Measurements from ENCODE around the gene SALL1.

SALL1 gene

GRCh38 chr16:51144203-51144602 lies 6.9 kb downstream of the SALL1 start:
- Histone ChIP-seq H4K20me1 (ENCODE audit: insufficient read depth, low read length) (no peaks in the 10 kb centered on the region), H3K27ac (ENCODE audit: low read length) (no peak overlapping the region), H3K36me3 (replicated peaks; ENCODE audit: low read depth, low read length) (no peaks in the 10 kb centered on the region), H2AFZ (ENCODE audit: low read depth, low read length) (no peak overlapping the region), H3K79me2 (ENCODE audit: low read length) (no peaks in the 10 kb centered on the region), H3K9ac (ENCODE audit: low read length) (no peak overlapping the region), H3K4me1 (ENCODE audit: low read length) (no peaks in the 10 kb centered on the region), H3K4me3 (ENCODE audit: low read length) (no peak overlapping the region), H3K4me2 (ENCODE audit: low read length) (no peak overlapping the region), H3K9me3 (ENCODE audit: insufficient read depth, low read length) (no peaks in the 10 kb centered on the region), H3K27me3 (ENCODE audit: low read depth, low read length) (peaks cover 3% of the 10 kb centered on the region; the same call in 1 of the 2 replicates)
- TF ChIP-seq CTCF (IDR thresholded peaks at IDR 0.05; ENCODE audit: low read depth, low read length) = no peak
- no peak for TF ChIP-seq EZH2phosphoT487 (IDR thresholded peaks at IDR 0.05; ENCODE audit: low read depth)

DNA sequence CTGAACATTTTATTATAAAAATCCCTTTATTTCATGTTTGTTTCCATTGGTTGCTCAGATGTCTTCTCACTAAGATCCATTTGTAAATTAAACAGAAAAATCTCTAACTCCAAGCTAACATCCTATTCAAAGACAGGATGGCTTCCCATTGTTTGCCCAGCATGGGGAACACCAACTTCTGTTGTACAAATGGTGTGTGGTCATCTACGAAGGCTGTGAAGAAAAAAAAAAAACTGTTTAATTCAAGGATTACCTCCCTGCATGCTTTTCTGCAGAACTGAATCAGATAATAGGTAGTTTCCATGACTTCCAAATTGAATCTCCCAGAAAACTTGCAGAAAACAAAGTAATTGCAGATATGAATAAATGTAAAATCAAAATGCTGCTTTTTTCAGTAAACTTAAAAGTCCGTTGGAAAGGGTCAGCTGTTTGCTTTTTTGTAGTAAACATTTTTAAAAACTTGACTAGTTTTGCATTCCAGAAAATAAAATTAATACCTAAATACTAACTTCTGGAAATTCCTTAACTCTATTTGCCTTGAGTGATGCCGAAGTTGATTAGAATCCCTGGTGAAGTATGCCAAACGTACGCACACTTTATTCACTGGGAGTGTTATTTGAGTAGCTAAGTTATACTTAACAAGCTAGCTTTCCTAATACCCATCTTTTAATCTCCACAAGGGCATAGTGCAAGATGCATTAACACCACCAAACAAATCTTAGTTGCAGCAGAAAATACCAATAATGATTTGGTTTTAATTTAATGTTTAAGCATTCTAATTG lies 7.7 kb downstream of the SALL1 start:
- no peak overlapping the region for H3K9ac ChIP-seq (ENCODE audit: low read length)
- no peak overlapping the region for H2AFZ ChIP-seq (ENCODE audit: low read depth, low read length)
- H3K79me2 ChIP-seq (ENCODE audit: low read length) = no peaks in the 10 kb centered on the region
- TF ChIP-seq CTCF (IDR thresholded peaks at IDR 0.05; ENCODE audit: low read depth, low read length) = no peak
- TF ChIP-seq EZH2phosphoT487 (IDR thresholded peaks at IDR 0.05; ENCODE audit: low read depth) = no peak
- no peaks in the 10 kb centered on the region for H4K20me1 ChIP-seq (ENCODE audit: insufficient read depth, low read length)
- no peak overlapping the region for H3K27ac ChIP-seq (ENCODE audit: low read length)
- H3K36me3 ChIP-seq (replicated peaks; ENCODE audit: low read depth, low read length) = no peaks in the 10 kb centered on the region
- H3K9me3 ChIP-seq (ENCODE audit: insufficient read depth, low read length) = no peaks in the 10 kb centered on the region
- no peak overlapping the region for H3K4me2 ChIP-seq (ENCODE audit: low read length)
- peaks cover 3% of the 10 kb centered on the region; the same call in 1 of the 2 replicates for H3K27me3 ChIP-seq (ENCODE audit: low read depth, low read length)
- H3K4me3 ChIP-seq (ENCODE audit: low read length) = no peak overlapping the region
- H3K4me1 ChIP-seq (ENCODE audit: low read length) = no peaks in the 10 kb centered on the region

GRCh38 chr16:51141541-51141940 lies 9.5 kb downstream of the SALL1 start:
- no peak overlapping the region for H3K4me3 ChIP-seq (ENCODE audit: low read length)
- no peak for TF ChIP-seq CTCF (IDR thresholded peaks at IDR 0.05; ENCODE audit: low read depth, low read length)
- no peak for TF ChIP-seq EZH2phosphoT487 (IDR thresholded peaks at IDR 0.05; ENCODE audit: low read depth)

DNA sequence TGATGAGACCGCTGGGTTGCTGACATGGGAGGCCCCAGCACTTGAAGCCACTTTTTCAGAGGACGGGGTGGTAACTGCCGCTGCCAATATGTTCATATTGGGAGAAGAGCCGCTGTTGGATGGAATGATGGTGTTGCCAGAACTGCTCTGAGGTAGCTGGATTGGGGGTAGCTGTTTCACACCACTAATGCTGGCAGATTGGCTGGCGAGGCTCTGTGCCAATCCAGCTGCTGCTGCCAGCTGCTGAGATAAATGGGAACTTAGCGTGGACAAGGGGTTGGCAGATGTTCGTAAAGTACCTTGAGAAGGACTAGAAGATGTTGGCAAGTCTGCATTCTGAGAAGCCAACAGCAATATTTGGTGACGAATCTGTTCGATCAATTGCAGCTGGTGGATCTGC lies 10.0 kb downstream of the SALL1 start:
- Histone ChIP-seq H3K79me2 (ENCODE audit: low read length) (no peaks in the 10 kb centered on the region), H3K9me3 (ENCODE audit: insufficient read depth, low read length) (no peaks in the 10 kb centered on the region), H3K27ac (ENCODE audit: low read length) (no peak overlapping the region), H3K4me3 (ENCODE audit: low read length) (no peak overlapping the region), H3K27me3 (ENCODE audit: low read depth, low read length) (peaks cover 3% of the 10 kb centered on the region; the same call in 1 of the 2 replicates), H3K9ac (ENCODE audit: low read length) (no peak overlapping the region), H3K4me2 (ENCODE audit: low read length) (no peak overlapping the region), H3K4me1 (ENCODE audit: low read length) (no peaks in the 10 kb centered on the region), H4K20me1 (ENCODE audit: insufficient read depth, low read length) (no peaks in the 10 kb centered on the region), H2AFZ (ENCODE audit: low read depth, low read length) (no peak overlapping the region), H3K36me3 (replicated peaks; ENCODE audit: low read depth, low read length) (no peaks in the 10 kb centered on the region)
- TF ChIP-seq EZH2phosphoT487 (IDR thresholded peaks at IDR 0.05; ENCODE audit: low read depth) (no peak), CTCF (IDR thresholded peaks at IDR 0.05; ENCODE audit: low read depth, low read length) (no peak)

More at GRCh38 chr16:51141541-51141940, 9.5 kb downstream of the SALL1 start:
- H3K4me1 ChIP-seq (ENCODE audit: low read length) = no peaks in the 10 kb centered on the region
- H3K9me3 ChIP-seq (ENCODE audit: insufficient read depth, low read length) = no peaks in the 10 kb centered on the region
- no peak overlapping the region for H3K27ac ChIP-seq (ENCODE audit: low read length)
- H3K27me3 ChIP-seq (ENCODE audit: low read depth, low read length) = peaks cover 3% of the 10 kb centered on the region; the same call in 1 of the 2 replicates
- no peaks in the 10 kb centered on the region for H4K20me1 ChIP-seq (ENCODE audit: insufficient read depth, low read length)
- H3K4me2 ChIP-seq (ENCODE audit: low read length) = no peak overlapping the region
- H3K79me2 ChIP-seq (ENCODE audit: low read length) = no peaks in the 10 kb centered on the region
- H3K36me3 ChIP-seq (replicated peaks; ENCODE audit: low read depth, low read length) = no peaks in the 10 kb centered on the region
- H2AFZ ChIP-seq (ENCODE audit: low read depth, low read length) = no peak overlapping the region
- no peak overlapping the region for H3K9ac ChIP-seq (ENCODE audit: low read length)

Measured in OCI-LY3 (cell line).